ENCODE data around the gene NDUFAB1. TPM values are rescaled to one million over a fixed set of nuclear protein-coding genes. Genes with fewer than 3 reads are reported as not detected.
"Not testable (repeated sequence)": the region's sequence is repeated elsewhere in the genome, so short reads cannot be mapped to it uniquely, and the experiment has no call there.

NDUFAB1 gene
- polyA plus RNA-seq, 1 of the 3 experiments (the other 2 are of a cell fraction): 187 TPM

- TF ChIP-seq, protein P1, sequence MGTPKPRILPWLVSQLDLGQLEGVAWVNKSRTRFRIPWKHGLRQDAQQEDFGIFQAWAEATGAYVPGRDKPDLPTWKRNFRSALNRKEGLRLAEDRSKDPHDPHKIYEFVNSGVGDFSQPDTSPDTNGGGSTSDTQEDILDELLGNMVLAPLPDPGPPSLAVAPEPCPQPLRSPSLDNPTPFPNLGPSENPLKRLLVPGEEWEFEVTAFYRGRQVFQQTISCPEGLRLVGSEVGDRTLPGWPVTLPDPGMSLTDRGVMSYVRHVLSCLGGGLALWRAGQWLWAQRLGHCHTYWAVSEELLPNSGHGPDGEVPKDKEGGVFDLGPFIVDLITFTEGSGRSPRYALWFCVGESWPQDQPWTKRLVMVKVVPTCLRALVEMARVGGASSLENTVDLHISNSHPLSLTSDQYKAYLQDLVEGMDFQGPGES (IDR thresholded peaks at IDR 0.05; ENCODE audit: low read depth, low read length): no peak
- TF ChIP-seq MXI1 (IDR thresholded peaks at IDR 0.05; ENCODE audit: low read depth, low read length): no peak
- no peak for TF ChIP-seq CTCF (IDR thresholded peaks at IDR 0.05)
- no peak for TF ChIP-seq JUND (IDR thresholded peaks at IDR 0.05)
- no peak for TF ChIP-seq TCF12 (IDR thresholded peaks at IDR 0.05)
- no peak for TF ChIP-seq SMC3 (IDR thresholded peaks at IDR 0.05; ENCODE audit: low read depth, low read length)
- no peak for TF ChIP-seq FOXM1 (IDR thresholded peaks at IDR 0.05; ENCODE audit: low read depth)
- TF ChIP-seq ZBTB33 (IDR thresholded peaks at IDR 0.05; ENCODE audit: borderline replicate concordance, low read depth): no peak
- no peak for TF ChIP-seq REST (IDR thresholded peaks at IDR 0.05; ENCODE audit: low read depth, low read length)
Measured at GRCh38 chr16:23611936-23612335, 15.8 kb upstream of the NDUFAB1 start (continued).

DNA sequence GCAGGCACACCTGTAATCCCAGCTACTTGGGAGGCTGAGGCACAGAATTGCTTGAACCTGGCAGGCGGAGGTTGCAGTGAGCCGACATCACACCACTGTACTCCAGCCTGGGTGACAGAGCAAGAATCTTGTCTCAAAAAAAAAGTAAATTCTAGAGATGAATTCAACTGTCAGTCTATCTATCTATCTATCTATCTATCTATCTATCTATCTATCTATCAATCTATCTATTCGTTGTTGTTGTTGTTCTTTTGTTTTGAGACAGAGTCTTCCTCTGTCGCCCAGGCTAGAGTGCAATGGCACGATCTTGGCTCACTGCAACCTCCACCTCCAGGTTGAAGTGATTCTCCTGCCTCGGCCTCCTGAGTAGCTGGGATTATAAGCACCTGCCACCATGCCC lies 14.8 kb upstream of the NDUFAB1 start:
- H3K4me1 ChIP-seq (ENCODE audit: control insufficient read depth in 1 of 2, insufficient read depth in 2 of 2, low read depth in 1 of 2, low read length in 1 of 2); H3K4me2 ChIP-seq; H3K79me2 ChIP-seq (ENCODE audit: insufficient read depth); H3K27me3 ChIP-seq (ENCODE audit: insufficient read depth); H3K4me3 ChIP-seq (ENCODE audit: low read depth in 2 of 2, low read length in 1 of 2); H3K9ac ChIP-seq; DNase-seq; H3K9me2 ChIP-seq; H4K20me1 ChIP-seq (ENCODE audit: insufficient read depth); H3K9me3 ChIP-seq; H2AFZ ChIP-seq (ENCODE audit: low read depth); H3K27ac ChIP-seq (ENCODE audit: low read depth in 2 of 2, low read length in 1 of 2); POLR2A ChIA-PET: not testable (repeated sequence)
- peaks cover 15% of the 10 kb centered on the region for H3F3A ChIP-seq (replicated peaks; ENCODE audit: insufficient read depth)
- peaks cover 6 to 19% of the 10 kb centered on the region in 2 experiments for H3K36me3 ChIP-seq (replicated peaks in 1 of 2; ENCODE audit: control insufficient read depth in 1 of 2, insufficient read depth in 2 of 2, low read length in 1 of 2)
- CTCF ChIA-PET: interaction anchor here (2.2 kb wide), 1 partner anchor 14 kb away, joined by 8 read pairs; no protein-coding TSS in a partner anchor
- 95% methylated on average over 5 of the region's 6 CpGs for WGBS (ENCODE audit: low lambda C conversion rate)
